GM18870 (cell line): ENCODE measurements around the gene WRAP73.

Experiments
- ATAC-seq: cut with Tn5 transposase; IDR thresholded peaks from one replicate; pipeline ENCODE4 v1.9.1; 2021; ENCODE audit warnings: moderate library complexity; ENCODE audit not compliant: unreplicated experiment

The WRAP73 gene

DNA sequence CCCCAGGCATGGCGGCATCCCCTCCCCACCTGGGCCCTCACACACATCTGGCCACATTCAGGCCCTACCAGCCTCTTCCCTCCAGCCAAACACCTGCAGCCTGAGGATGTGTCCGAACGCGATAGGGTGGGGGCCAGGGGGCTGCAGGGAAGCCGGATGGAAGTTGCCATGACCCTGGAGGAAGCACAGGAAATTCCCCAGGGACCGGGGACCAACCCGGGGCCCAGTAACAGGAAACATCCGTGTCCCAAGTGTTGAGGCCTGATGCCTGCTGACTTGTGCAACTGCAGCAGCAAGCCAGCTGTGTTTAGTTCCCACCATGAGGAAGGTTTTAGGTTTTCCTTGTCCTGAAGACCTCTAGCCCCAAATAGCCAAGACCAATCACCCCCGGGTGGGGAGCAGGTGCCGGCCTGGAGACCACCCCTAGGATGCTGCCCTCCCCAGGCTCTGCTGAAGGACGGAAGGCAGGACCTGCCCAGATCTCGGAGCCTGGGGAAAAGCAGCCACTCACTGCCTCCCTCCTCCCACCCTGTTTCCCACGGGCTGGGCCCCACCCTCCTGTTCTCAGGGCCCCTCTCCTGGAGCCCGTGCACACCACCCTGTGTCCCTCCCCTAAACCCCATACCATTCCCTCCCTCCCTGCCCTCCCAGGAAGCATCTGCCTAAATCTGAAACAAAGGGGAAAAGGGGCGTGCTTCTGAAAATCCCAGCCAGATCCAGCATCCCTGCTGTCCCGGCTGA, 68.4 kb downstream of the WRAP73 start:
- ATAC-seq: no peak
